Measurements from ENCODE around the gene MAPK8.

MAPK8 gene

DNA sequence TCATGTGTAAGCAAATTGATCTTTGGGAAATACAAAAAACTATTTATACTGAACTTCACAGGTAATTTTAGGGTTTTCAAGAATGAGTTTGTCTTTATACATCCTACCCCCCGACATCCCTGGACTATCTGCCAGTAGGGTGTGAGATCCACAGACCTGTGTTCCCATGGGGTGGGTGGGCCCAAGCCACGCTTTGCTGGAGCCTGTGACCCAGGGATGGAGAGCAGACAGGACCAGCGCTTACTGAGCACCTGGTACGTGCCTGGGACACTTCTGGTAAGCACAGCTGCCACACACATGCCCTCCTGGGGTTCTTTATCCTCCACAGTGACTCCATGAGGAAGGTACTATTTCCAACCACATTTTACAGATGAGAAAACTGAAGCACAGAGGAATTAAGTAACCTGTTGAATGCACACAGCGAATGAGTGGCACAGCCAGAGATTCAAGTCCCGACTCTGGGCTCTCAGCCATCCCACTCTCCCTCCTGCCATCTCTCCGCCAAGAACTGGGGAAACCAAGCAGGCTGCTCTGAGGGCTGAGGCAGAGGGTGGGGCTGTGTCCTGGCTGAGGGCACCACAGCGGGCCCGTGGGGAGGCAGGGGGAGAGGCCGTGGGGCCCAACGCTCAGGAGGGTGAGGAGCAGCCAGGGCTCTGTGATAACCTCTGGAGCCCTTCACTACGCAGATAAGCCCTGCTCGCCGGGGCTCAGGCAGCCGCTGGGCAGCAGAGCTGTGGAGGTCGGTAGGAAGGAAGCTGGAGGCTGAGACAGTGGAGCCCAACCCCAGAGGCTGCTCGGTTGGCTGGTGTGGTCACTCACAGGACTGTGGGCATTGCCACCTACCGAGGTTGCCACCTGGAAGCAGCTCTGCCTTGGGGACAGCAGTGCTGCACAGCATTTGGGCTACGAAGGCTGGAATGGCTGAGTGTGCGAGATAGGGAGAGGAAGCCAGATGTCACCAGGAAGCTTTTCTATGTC, 174.2 kb downstream of the MAPK8 start:
- no peak for DNase-seq

DNA sequence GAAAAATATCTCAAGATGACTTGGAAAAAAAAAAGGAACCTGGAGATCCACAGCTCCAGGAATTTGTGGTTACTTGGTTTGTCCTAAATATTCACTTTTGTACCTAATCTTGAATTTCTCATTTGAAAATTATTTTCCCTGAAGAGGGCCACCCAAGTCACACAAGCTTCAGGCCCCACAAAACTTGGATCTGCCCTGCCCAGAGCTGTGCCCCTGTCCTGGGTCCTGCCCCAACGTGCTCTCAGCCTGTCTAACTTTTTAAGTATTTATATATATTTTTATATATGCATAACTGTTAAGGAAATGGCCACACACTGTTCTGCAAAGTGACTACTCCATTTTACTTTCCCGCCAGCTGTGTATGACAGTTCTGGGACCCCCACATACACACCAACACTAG, 174.9 kb downstream of the MAPK8 start:
- DNase-seq, result no peak

DNA sequence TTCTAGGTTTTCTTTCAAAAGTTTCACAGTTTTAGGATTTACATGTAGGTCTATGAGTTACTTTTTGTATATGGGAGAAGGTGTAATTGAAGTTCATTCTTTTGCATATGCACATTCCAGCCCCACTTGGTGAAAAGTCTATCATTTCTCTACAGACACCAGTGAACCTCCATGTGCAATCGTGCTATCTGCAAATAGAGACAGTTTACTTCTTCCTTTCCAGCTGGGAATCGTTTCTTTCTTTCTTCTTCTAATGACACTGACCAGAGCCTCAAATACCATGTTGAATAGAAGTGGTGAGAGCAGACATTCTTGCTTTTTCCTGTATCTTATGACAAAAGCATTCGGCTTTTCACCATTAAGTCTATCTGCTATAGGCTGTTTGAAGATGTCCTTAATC, 175.7 kb downstream of the MAPK8 start:
- no peak for DNase-seq

DNA sequence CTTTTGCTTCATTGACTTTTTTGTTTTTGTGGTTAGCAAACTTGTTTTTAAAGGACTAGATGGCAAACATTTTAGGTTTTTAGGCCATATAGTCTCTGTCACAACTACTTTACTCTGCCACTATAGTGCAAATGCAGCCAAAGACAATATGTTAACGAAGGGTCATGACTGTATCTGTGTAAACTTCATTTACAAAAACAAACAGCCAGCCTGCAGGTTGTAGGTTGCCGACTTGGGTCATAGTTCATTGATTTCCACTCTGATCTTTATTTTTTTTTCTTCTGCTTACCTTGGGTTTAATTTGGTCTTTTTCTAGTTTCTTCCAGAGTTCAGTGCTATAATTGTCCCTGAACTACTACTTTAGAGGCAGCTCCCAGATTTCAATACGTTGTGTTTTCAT, 178.4 kb downstream of the MAPK8 start:
- DNase-seq, result no peak

DNA sequence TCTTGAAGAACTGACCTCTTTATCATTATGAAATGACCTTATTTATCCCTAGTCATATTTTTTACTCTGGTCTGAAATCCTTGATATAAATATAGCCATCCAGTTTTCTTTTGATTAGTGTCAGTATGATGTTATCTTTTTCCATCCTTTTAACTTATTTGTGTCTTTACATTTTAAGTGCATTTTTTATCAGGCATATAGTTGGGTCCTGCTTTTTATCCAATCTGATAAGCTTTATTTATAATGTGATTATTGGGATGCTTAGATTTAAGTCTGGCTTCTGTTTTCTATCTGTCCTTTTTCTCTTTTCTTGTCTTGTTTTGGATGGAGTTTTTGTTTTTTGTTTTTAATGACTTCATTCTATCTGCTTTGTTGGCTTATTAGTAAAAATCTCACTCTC, 179.2 kb downstream of the MAPK8 start:
- no peak for DNase-seq

DNA sequence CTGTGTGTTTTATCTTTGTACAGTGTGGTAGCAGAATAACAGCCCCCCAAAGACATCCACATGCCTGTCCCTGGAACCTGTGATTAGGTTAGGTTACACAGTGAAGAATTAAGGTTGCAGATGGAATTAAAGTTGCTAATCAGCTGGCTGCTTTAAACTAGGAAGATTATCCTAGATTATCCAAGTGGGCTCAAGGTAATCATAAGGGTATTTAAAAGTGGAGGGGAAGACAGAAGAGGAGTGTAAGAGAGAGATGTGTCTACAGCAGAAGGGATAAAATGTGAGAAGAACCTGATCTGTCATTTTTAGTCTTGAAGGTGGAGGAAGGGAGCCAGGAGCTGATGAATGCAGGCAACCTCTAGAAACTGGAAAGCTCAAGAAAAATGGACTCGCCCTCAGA, 180.8 kb downstream of the MAPK8 start:
- DNase-seq, result no peak

Measured in T-helper 9 cell (primary cell).